ENCODE data around the gene SLC22A4. TPM values are rescaled to one million over a fixed set of nuclear protein-coding genes. Genes with fewer than 3 reads are reported as not detected.

Gene SLC22A4
- total RNA-seq, 1 donor = 2.9 TPM

GRCh38 chr5:132289097-132289496 lies 5.1 kb upstream of the SLC22A4 start:
- Histone ChIP-seq H2AFZ (ENCODE audit: low read length) (no peak overlapping the region), H4K20me1 (ENCODE audit: insufficient read depth, low read length) (no peaks in the 10 kb centered on the region), H3K4me2 (ENCODE audit: insufficient read depth, low read length) (peak overlapping the region; percentile 12), H3K4me1 (ENCODE audit: insufficient read depth, low read length) (peaks cover 14% of the 10 kb centered on the region), H3K36me3 (ENCODE audit: insufficient read depth, low read length) (no peaks in the 10 kb centered on the region), H3K79me2 (ENCODE audit: insufficient read depth, low read length) (no peaks in the 10 kb centered on the region), H3K9me3 (ENCODE audit: low read depth, low read length) (no peaks in the 10 kb centered on the region), H3K4me3 (ENCODE audit: insufficient read depth, low read length) (no peak overlapping the region), H3K27me3 (ENCODE audit: insufficient read depth, low read length) (no peaks in the 10 kb centered on the region), H3K27ac (ENCODE audit: low read depth, low read length) (peak overlapping the region; percentile 21)
- TF ChIP-seq CTCF (IDR thresholded peaks at IDR 0.05; ENCODE audit: extremely low read depth, low read depth, low read length) = no peak
- peak; percentile 72 for DNase-seq (ENCODE audit: insufficient read length, low spot score, missing footprints)

GRCh38 chr5:132291026-132291425 lies 3.2 kb upstream of the SLC22A4 start:
- Histone ChIP-seq H3K36me3 (ENCODE audit: insufficient read depth, low read length) (no peaks in the 10 kb centered on the region), H3K4me1 (ENCODE audit: insufficient read depth, low read length) (peaks cover 24% of the 10 kb centered on the region), H4K20me1 (ENCODE audit: insufficient read depth, low read length) (no peaks in the 10 kb centered on the region), H3K9me3 (ENCODE audit: low read depth, low read length) (no peaks in the 10 kb centered on the region), H3K27me3 (ENCODE audit: insufficient read depth, low read length) (no peaks in the 10 kb centered on the region), H3K4me3 (ENCODE audit: insufficient read depth, low read length) (no peak overlapping the region), H3K79me2 (ENCODE audit: insufficient read depth, low read length) (peaks cover 12% of the 10 kb centered on the region), H3K4me2 (ENCODE audit: insufficient read depth, low read length) (no peak overlapping the region), H3K27ac (ENCODE audit: low read depth, low read length) (no peak overlapping the region), H2AFZ (ENCODE audit: low read length) (no peak overlapping the region)
- no peak for TF ChIP-seq CTCF (IDR thresholded peaks at IDR 0.05; ENCODE audit: extremely low read depth, low read depth, low read length)
- DNase-seq (ENCODE audit: insufficient read length, low spot score, missing footprints) = no peak

- Histone ChIP-seq H3K27ac (ENCODE audit: low read depth, low read length) (peak overlapping the region; percentile 98), H4K20me1 (ENCODE audit: insufficient read depth, low read length) (no peaks in the 10 kb centered on the region), H3K4me2 (ENCODE audit: insufficient read depth, low read length) (peak overlapping the region; percentile 97), H3K79me2 (ENCODE audit: insufficient read depth, low read length) (peaks cover 33% of the 10 kb centered on the region), H2AFZ (ENCODE audit: low read length) (peak overlapping the region; percentile 96), H3K4me3 (ENCODE audit: insufficient read depth, low read length) (peak overlapping the region; percentile 85), H3K4me1 (ENCODE audit: insufficient read depth, low read length) (peaks cover 33% of the 10 kb centered on the region), H3K27me3 (ENCODE audit: insufficient read depth, low read length) (no peaks in the 10 kb centered on the region), H3K9me3 (ENCODE audit: low read depth, low read length) (no peaks in the 10 kb centered on the region), H3K36me3 (ENCODE audit: insufficient read depth, low read length) (no peaks in the 10 kb centered on the region)
- peak; percentile 98 for DNase-seq (ENCODE audit: insufficient read length, low spot score, missing footprints)
- no peak for TF ChIP-seq CTCF (IDR thresholded peaks at IDR 0.05; ENCODE audit: extremely low read depth, low read depth, low read length)
Measured at GRCh38 chr5:132293066-132293991, 865 bp upstream of the SLC22A4 start.

- Histone ChIP-seq H3K9me3 (ENCODE audit: low read depth, low read length) (no peaks in the 10 kb centered on the region), H3K4me1 (ENCODE audit: insufficient read depth, low read length) (peaks cover 28% of the 10 kb centered on the region), H4K20me1 (ENCODE audit: insufficient read depth, low read length) (no peaks in the 10 kb centered on the region), H3K27ac (ENCODE audit: low read depth, low read length) (peak overlapping the region; percentile 98), H3K27me3 (ENCODE audit: insufficient read depth, low read length) (no peaks in the 10 kb centered on the region), H3K36me3 (ENCODE audit: insufficient read depth, low read length) (no peaks in the 10 kb centered on the region), H3K79me2 (ENCODE audit: insufficient read depth, low read length) (peaks cover 41% of the 10 kb centered on the region), H3K4me2 (ENCODE audit: insufficient read depth, low read length) (peak overlapping the region; percentile 97), H3K4me3 (ENCODE audit: insufficient read depth, low read length) (peak overlapping the region; percentile 85), H2AFZ (ENCODE audit: low read length) (peak overlapping the region; percentile 96)
- peak; percentile 90 for DNase-seq (ENCODE audit: insufficient read length, low spot score, missing footprints)
- no peak for TF ChIP-seq CTCF (IDR thresholded peaks at IDR 0.05; ENCODE audit: extremely low read depth, low read depth, low read length)
Measured at GRCh38 chr5:132294728-132295504, 722 bp downstream of the SLC22A4 start.

All from osteoblast (primary cell).